Neural cell (in vitro differentiated cells): Measurements from ENCODE around the gene LGALS4. TPM values are rescaled to one million over a fixed set of nuclear protein-coding genes. Genes with fewer than 3 reads are reported as not detected.
"Not testable (repeated sequence)": the region's sequence is repeated elsewhere in the genome, so short reads cannot be mapped to it uniquely, and the experiment has no call there.

ENCODE experiments used
- H2AFZ ChIP-seq: fragments of 200-600, 300-800 bp; sonication (generic), shearing (Covaris generic); 2 replicates; pipeline ENCODE4 v1.6.0; 2014; ENCODE audit warnings: low read depth, mild to moderate bottlenecking, antibody characterized with exemption, low read length, moderate library complexity
- H3F3A ChIP-seq: fragments of 200-600 bp; shearing (Covaris generic); 2 replicates; pipeline ENCODE4 v1.6.1; 2016; ENCODE audit warnings: mild to moderate bottlenecking, moderate library complexity, mixed read lengths, antibody characterized with exemption, low read length; ENCODE audit not compliant: insufficient read depth, poor library complexity, severe bottlenecking
- H3K27ac ChIP-seq: fragments of 200-600, 300-800 bp; sonication (generic), shearing (Covaris generic); 2 replicates; pipeline ENCODE4 v1.5.1; 2014; ENCODE audit warnings: mild to moderate bottlenecking, low read length, moderate library complexity
- H3K27me3 ChIP-seq: fragments of 300-800, 200-600 bp; sonication (generic), shearing (Covaris generic); 2 replicates; pipeline ENCODE4 v1.6.0; 2014; ENCODE audit warnings: mild to moderate bottlenecking, low read depth, low read length, moderate library complexity; ENCODE audit not compliant: insufficient read depth
- H3K36me3 ChIP-seq: fragments of 300-800, 200-600 bp; sonication (generic), shearing (Covaris generic); 2 replicates; pipeline ENCODE4 v1.5.1; 2014; ENCODE audit warnings: mild to moderate bottlenecking, antibody characterized with exemption, low read length, moderate library complexity; ENCODE audit not compliant: insufficient read depth
- H3K4me2 ChIP-seq: fragments of 300-800, 200-600 bp; sonication (generic), shearing (Covaris generic); 2 replicates; pipeline ENCODE4 v1.6.0; 2014; ENCODE audit warnings: mild to moderate bottlenecking, low read length
- H3K4me3 ChIP-seq: fragments of 300-800, 200-600 bp; sonication (generic), shearing (Covaris generic); 2 replicates; pipeline ENCODE4 v1.5.1; 2014; ENCODE audit warnings: mild to moderate bottlenecking, low read length, moderate library complexity
- H3K79me2 ChIP-seq: fragments of 200-600 bp; shearing (Covaris generic); replicated peaks from 2 replicates; pipeline ENCODE4 v1.6.0; 2014; ENCODE audit warnings: mild to moderate bottlenecking, low read length, moderate library complexity; ENCODE audit not compliant: insufficient read depth
- H3K9ac ChIP-seq: fragments of 300-800, 200-600 bp; sonication (generic), shearing (Covaris generic); 2 replicates; pipeline ENCODE4 v1.6.1; 2016; ENCODE audit warnings: mild to moderate bottlenecking, low read length, mixed read lengths
- H3K9me2 ChIP-seq: fragments of 200-600 bp; shearing (Covaris generic); 2 replicates; pipeline ENCODE4 v1.6.1; 2016; ENCODE audit warnings: mild to moderate bottlenecking, low read length, mixed read lengths; ENCODE audit not compliant: insufficient read depth
- H3K9me3 ChIP-seq: fragments of 200-600, 300-800 bp; sonication (generic), shearing (Covaris generic); 2 replicates; pipeline ENCODE4 v1.6.1; 2016; ENCODE audit warnings: mild to moderate bottlenecking, mixed run types, low read length, moderate library complexity, mixed read lengths
- H4K20me1 ChIP-seq: fragments of 200-600 bp; shearing (Covaris generic); 2 replicates; pipeline ENCODE4 v1.6.1; 2016; ENCODE audit warnings: mild to moderate bottlenecking, mixed run types; ENCODE audit not compliant: insufficient read depth
- EP300 ChIP-seq: fragments of 450-650 bp; conservative IDR thresholded peaks from 2 replicates; pipeline ENCODE4 v1.6.1; 2014; ENCODE audit warnings: antibody characterized with exemption, mild to moderate bottlenecking, moderate library complexity; ENCODE audit not compliant: poor library complexity, severe bottlenecking
- EZH2 ChIP-seq: fragments of 200-600, 300-800 bp; shearing (Covaris generic), sonication (generic); IDR thresholded peaks from 2 replicates; pipeline ENCODE4 v1.6.1; 2014; ENCODE audit warnings: antibody characterized with exemption, low read length, borderline replicate concordance, mild to moderate bottlenecking; ENCODE audit not compliant: insufficient read depth, poor library complexity, severe bottlenecking
- MXI1 ChIP-seq: fragments of 450-650 bp; conservative IDR thresholded peaks from 2 replicates; pipeline ENCODE4 v1.6.1; 2014; ENCODE audit warnings: antibody characterized with exemption, mild to moderate bottlenecking; ENCODE audit not compliant: poor library complexity, severe bottlenecking
- POLR2AphosphoS5 ChIP-seq: IDR thresholded peaks from 2 replicates; pipeline ENCODE4 v1.6.1; 2012
- RAD21 ChIP-seq: fragments of 450-650 bp; conservative IDR thresholded peaks from 2 replicates; pipeline ENCODE4 v1.6.1; 2014; ENCODE audit warnings: antibody characterized with exemption, mild to moderate bottlenecking, moderate library complexity
- REST ChIP-seq: IDR thresholded peaks from 2 replicates; pipeline ENCODE4 v1.6.1; 2012; ENCODE audit warnings: borderline replicate concordance
- SMC3 ChIP-seq: fragments of 450-650 bp; conservative IDR thresholded peaks from 2 replicates; pipeline ENCODE4 v1.6.1; 2014; ENCODE audit warnings: antibody characterized with exemption, mild to moderate bottlenecking, moderate library complexity; ENCODE audit not compliant: poor library complexity
- TAF1 ChIP-seq: IDR thresholded peaks from 2 replicates; pipeline ENCODE4 v1.6.1; 2012; ENCODE audit warnings: low read depth
- polyA plus RNA-seq: library from polyadenylated mRNA; depleted of rRNA; stranded (reverse); fragments of >200 nt; gene quantifications from 2 replicates; pipeline ENCODE4 v1.2.3, GENCODE V29; 2014
- TF ChIP-seq, protein P1 (sequence below): fragments of 450-650 bp; IDR thresholded peaks from 2 replicates; pipeline ENCODE4 v1.5.1; 2014; ENCODE audit warnings: antibody characterized with exemption, mild to moderate bottlenecking, moderate library complexity; ENCODE audit not compliant: poor library complexity, severe bottlenecking

The LGALS4 gene
- polyA plus RNA-seq, 1 donor from 2014 or later = 1.3 TPM

- Histone ChIP-seq H3K9ac (no peak overlapping the region), H3K9me3 (no peaks in the 10 kb centered on the region), H3K36me3 (no peaks in the 10 kb centered on the region), H3F3A (no peaks in the 10 kb centered on the region), H4K20me1 (no peaks in the 10 kb centered on the region), H3K4me2 (no peak overlapping the region), H3K27me3 (no peaks in the 10 kb centered on the region), H3K9me2 (no peaks in the 10 kb centered on the region), H2AFZ (no peak overlapping the region), H3K4me3 (no peak overlapping the region), H3K27ac (no peak overlapping the region), H3K79me2 (no peaks in the 10 kb centered on the region)
- TF ChIP-seq MXI1 = no peak
- TF ChIP-seq EP300 = no peak
- TF ChIP-seq SMC3 = no peak
- no peak for TF ChIP-seq EZH2
- TF ChIP-seq, protein P1, sequence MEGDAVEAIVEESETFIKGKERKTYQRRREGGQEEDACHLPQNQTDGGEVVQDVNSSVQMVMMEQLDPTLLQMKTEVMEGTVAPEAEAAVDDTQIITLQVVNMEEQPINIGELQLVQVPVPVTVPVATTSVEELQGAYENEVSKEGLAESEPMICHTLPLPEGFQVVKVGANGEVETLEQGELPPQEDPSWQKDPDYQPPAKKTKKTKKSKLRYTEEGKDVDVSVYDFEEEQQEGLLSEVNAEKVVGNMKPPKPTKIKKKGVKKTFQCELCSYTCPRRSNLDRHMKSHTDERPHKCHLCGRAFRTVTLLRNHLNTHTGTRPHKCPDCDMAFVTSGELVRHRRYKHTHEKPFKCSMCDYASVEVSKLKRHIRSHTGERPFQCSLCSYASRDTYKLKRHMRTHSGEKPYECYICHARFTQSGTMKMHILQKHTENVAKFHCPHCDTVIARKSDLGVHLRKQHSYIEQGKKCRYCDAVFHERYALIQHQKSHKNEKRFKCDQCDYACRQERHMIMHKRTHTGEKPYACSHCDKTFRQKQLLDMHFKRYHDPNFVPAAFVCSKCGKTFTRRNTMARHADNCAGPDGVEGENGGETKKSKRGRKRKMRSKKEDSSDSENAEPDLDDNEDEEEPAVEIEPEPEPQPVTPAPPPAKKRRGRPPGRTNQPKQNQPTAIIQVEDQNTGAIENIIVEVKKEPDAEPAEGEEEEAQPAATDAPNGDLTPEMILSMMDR = no peak
- TF ChIP-seq TAF1 = no peak
- TF ChIP-seq POLR2AphosphoS5 = no peak
- TF ChIP-seq RAD21 = no peak
- TF ChIP-seq REST = no peak
These were observed 27.5 kb downstream of the LGALS4 start for GRCh38 chr19:38785187-38785699.

- Histone ChIP-seq H4K20me1 (no peaks in the 10 kb centered on the region), H3K79me2 (no peaks in the 10 kb centered on the region), H3K27me3 (no peaks in the 10 kb centered on the region), H3K4me2 (no peak overlapping the region), H3K9ac (no peak overlapping the region), H3K9me3 (no peaks in the 10 kb centered on the region), H3K4me3 (no peak overlapping the region), H3K9me2 (no peaks in the 10 kb centered on the region), H3F3A (no peaks in the 10 kb centered on the region), H2AFZ (no peak overlapping the region), H3K36me3 (no peaks in the 10 kb centered on the region), H3K27ac (no peak overlapping the region)
- TF ChIP-seq EZH2 = no peak
- no peak for TF ChIP-seq POLR2AphosphoS5
- TF ChIP-seq SMC3 = no peak
- TF ChIP-seq, protein P1 = no peak
- TF ChIP-seq TAF1 = no peak
- TF ChIP-seq REST = no peak
- no peak for TF ChIP-seq MXI1
- TF ChIP-seq EP300 = no peak
- no peak for TF ChIP-seq RAD21
These were observed 28.5 kb downstream of the LGALS4 start for GRCh38 chr19:38784224-38784623.

DNA sequence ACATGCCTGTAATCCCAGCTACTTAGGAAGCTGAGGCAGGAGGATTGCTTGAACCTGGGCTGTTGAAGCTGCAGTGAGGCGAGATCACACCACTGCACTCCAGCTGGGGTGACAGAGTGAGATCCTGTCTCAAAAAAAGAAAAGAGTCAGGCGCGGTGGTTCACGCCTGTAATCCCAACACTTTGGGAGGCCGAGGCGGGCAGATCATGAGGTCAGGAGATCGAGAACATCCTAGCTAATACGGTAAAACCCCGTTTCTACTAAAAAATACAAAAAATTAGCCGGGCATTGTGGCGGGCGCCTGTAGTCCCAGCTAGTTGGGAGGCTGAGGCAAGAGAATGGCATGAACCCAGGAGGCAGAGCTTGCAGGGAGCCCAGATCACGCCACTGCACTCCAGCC, 30.5 kb downstream of the LGALS4 start:
- not testable (repeated sequence) for H3K27me3 ChIP-seq, H4K20me1 ChIP-seq, H2AFZ ChIP-seq, H3K9me2 ChIP-seq, H3F3A ChIP-seq, H3K9ac ChIP-seq, H3K36me3 ChIP-seq, H3K27ac ChIP-seq, H3K9me3 ChIP-seq, H3K4me3 ChIP-seq, H3K79me2 ChIP-seq, H3K4me2 ChIP-seq
